HL-60 (cell line): ENCODE measurements around the gene DET1.
A peak's percentile ranks its signal among the peaks of the same experiment; 100 is the strongest.

Source experiments
- DNase-seq, 2 experiments: peaks; one replicate each; pipeline ENCODE4 v3.0.0-alpha.2; 2010 to 2020; ENCODE audit warnings: low read depth in 1 of 2, low spot score in 1 of 2
- H3K27ac ChIP-seq: fragments of 250-450 bp; sonication (Bioruptor Pico); replicated peaks from 2 replicates; pipeline ENCODE4 v1.5.1; 2020; ENCODE audit warnings: mild to moderate bottlenecking, moderate library complexity
- H3K27me3 ChIP-seq: fragments of 250-450 bp; sonication (Bioruptor Pico); 2 replicates; pipeline ENCODE4 v1.5.1; 2021; ENCODE audit warnings: mild to moderate bottlenecking, moderate library complexity; ENCODE audit not compliant: insufficient read depth, poor library complexity, severe bottlenecking
- H3K4me3 ChIP-seq: replicated peaks from 2 replicates; pipeline ENCODE4 v1.5.1; 2011; ENCODE audit warnings: mild to moderate bottlenecking, control low read depth, low read length; ENCODE audit not compliant: insufficient read depth
- GABPA ChIP-seq: IDR thresholded peaks from 2 replicates; pipeline ENCODE4 v1.6.1; 2012; ENCODE audit warnings: low read depth
- POLR2AphosphoS5 ChIP-seq: IDR thresholded peaks from 2 replicates; pipeline ENCODE4 v1.6.1; 2012; ENCODE audit warnings: low read depth
- SPI1 ChIP-seq: IDR thresholded peaks from 2 replicates; pipeline ENCODE4 v1.6.1; 2012; ENCODE audit warnings: low read depth, mild to moderate bottlenecking, borderline replicate concordance
- TF ChIP-seq, protein P1 (sequence below): IDR thresholded peaks from one replicate; pipeline ENCODE4 v1.5.1; 2011; ENCODE audit warnings: low read length, control low read depth, inconsistent platforms; ENCODE audit not compliant: insufficient read depth
- TF ChIP-seq, protein P2 (sequence below): IDR thresholded peaks from 2 replicates; pipeline ENCODE4 v1.6.1; 2012; ENCODE audit warnings: low read depth; ENCODE audit not compliant: insufficient replicate concordance

Gene DET1

DNA sequence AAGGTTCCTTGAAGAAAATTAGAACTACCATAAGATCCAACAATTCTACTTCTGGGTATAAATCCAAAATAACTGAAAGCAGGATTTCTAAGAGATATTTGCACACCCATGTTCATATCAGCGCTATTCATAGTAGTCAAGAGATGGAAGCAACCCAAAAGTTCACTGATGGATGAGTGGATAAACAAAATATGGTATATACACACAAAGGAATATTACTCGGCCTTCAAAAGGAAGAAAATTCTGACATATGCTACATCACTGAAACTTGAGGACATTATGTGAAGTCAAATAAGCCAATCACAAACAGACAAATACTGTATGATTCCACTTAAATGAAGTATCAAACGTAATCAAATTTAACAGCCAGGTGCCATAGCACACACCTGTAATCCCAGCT lies 13.1 kb downstream of the DET1 start:
- H3K27ac ChIP-seq, result no peak overlapping the region
- TF ChIP-seq SPI1 (no peak), POLR2AphosphoS5 (no peak), GABPA (no peak)
- TF ChIP-seq, protein P1, sequence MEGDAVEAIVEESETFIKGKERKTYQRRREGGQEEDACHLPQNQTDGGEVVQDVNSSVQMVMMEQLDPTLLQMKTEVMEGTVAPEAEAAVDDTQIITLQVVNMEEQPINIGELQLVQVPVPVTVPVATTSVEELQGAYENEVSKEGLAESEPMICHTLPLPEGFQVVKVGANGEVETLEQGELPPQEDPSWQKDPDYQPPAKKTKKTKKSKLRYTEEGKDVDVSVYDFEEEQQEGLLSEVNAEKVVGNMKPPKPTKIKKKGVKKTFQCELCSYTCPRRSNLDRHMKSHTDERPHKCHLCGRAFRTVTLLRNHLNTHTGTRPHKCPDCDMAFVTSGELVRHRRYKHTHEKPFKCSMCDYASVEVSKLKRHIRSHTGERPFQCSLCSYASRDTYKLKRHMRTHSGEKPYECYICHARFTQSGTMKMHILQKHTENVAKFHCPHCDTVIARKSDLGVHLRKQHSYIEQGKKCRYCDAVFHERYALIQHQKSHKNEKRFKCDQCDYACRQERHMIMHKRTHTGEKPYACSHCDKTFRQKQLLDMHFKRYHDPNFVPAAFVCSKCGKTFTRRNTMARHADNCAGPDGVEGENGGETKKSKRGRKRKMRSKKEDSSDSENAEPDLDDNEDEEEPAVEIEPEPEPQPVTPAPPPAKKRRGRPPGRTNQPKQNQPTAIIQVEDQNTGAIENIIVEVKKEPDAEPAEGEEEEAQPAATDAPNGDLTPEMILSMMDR, result no peak
- TF ChIP-seq, protein P2, sequence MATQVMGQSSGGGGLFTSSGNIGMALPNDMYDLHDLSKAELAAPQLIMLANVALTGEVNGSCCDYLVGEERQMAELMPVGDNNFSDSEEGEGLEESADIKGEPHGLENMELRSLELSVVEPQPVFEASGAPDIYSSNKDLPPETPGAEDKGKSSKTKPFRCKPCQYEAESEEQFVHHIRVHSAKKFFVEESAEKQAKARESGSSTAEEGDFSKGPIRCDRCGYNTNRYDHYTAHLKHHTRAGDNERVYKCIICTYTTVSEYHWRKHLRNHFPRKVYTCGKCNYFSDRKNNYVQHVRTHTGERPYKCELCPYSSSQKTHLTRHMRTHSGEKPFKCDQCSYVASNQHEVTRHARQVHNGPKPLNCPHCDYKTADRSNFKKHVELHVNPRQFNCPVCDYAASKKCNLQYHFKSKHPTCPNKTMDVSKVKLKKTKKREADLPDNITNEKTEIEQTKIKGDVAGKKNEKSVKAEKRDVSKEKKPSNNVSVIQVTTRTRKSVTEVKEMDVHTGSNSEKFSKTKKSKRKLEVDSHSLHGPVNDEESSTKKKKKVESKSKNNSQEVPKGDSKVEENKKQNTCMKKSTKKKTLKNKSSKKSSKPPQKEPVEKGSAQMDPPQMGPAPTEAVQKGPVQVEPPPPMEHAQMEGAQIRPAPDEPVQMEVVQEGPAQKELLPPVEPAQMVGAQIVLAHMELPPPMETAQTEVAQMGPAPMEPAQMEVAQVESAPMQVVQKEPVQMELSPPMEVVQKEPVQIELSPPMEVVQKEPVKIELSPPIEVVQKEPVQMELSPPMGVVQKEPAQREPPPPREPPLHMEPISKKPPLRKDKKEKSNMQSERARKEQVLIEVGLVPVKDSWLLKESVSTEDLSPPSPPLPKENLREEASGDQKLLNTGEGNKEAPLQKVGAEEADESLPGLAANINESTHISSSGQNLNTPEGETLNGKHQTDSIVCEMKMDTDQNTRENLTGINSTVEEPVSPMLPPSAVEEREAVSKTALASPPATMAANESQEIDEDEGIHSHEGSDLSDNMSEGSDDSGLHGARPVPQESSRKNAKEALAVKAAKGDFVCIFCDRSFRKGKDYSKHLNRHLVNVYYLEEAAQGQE, result no peak
- H3K4me3 ChIP-seq, result no peak overlapping the region

DNA sequence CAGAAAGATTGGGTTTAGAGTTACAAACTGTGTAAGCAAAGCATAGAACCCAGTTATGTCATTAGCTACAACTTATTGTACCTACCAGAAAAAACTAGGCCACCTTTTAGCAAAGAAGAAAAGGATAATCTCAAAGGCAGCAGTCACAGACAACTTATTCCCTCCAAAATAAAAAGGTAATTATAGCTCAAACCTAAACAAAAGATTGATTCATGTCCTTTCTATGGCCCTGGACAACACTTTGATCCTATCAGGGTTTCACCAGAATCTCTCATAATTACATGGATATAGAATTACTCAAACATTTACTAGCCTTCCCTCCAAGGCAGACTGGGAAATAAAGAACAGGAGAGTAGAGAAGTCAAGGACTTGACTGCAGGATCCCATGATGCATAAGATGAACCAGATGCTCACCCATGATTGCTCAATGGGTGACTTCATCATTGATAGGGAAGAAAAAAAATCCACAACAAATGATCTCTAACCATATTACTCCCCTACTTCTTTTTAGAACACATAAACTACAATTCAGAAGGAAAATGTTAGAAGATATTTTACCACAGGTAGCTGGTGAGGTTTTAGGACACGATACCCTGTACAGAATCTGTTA lies 17.4 kb downstream of the DET1 start:
- TF ChIP-seq POLR2AphosphoS5 (no peak), SPI1 (no peak), GABPA (no peak)
- TF ChIP-seq, protein P1, result no peak
- TF ChIP-seq, protein P2, result no peak
- DNase-seq, result peak in 1 of 2 experiments; percentile 11
- H3K27me3 ChIP-seq, result no peaks in the 10 kb centered on the region
- H3K27ac ChIP-seq, result no peak overlapping the region
- H3K4me3 ChIP-seq, result no peak overlapping the region

More for the DNA sequence above, 13.1 kb downstream of the DET1 start:
- no peak for DNase-seq
- no peaks in the 10 kb centered on the region for H3K27me3 ChIP-seq

DNA sequence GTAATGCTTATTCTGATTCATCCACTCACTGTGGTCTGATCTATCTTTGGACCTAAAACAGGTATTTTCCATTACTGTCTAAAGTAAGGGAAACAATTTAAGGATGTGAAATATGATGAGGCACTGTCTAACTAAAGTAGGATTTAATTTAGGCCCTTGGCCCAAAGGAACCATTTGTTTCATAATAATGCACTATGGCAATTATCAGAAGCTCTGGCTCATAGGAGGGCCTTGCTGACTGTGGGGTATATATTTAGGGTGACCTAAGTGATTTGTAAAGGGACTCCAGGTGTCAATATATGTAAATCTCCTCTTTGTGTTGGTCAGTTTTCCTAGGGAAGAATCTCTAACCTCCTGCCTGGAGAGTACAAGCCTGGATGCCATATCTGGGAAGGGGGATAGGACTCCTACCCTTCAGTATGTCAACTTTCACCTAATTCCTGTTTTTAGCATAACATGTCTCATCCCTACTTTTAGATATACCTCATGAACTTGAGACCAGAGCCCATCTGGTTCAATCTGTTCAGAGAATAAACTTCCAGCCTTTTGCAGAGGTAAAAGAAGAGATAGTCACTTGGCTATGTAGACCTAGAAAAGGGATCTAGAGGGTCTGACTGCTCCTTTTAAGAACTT lies 20.1 kb downstream of the DET1 start:
- Histone ChIP-seq H3K27ac (no peak overlapping the region), H3K4me3 (no peak overlapping the region), H3K27me3 (no peaks in the 10 kb centered on the region)
- TF ChIP-seq, protein P2, result no peak
- TF ChIP-seq GABPA, result no peak
- TF ChIP-seq, protein P1, result no peak
- TF ChIP-seq POLR2AphosphoS5, result no peak
- no peak for TF ChIP-seq SPI1
- no peak for DNase-seq
